Neural progenitor cell (in vitro differentiated cells): Measurements from ENCODE around the gene ALMS1.

Experiments
- CTCF ChIP-seq: fragments of 200-600 bp; sonication (generic); IDR thresholded peaks from 2 replicates; pipeline ENCODE4 v1.5.1; 2017; ENCODE audit warnings: antibody characterized with exemption, mild to moderate bottlenecking
- EZH2 ChIP-seq: fragments of 200-600 bp; sonication (generic); IDR thresholded peaks from 2 replicates; pipeline ENCODE4 v1.6.1; 2017; ENCODE audit warnings: antibody characterized with exemption, mild to moderate bottlenecking, moderate library complexity

GRCh38 chr2:73385123-73385503 is 523 bp upstream of the ALMS1 start:
- TF ChIP-seq EZH2, result no peak
- TF ChIP-seq CTCF, result no peak
